ENCODE measurements around the gene N4BP2L2.

DNA sequence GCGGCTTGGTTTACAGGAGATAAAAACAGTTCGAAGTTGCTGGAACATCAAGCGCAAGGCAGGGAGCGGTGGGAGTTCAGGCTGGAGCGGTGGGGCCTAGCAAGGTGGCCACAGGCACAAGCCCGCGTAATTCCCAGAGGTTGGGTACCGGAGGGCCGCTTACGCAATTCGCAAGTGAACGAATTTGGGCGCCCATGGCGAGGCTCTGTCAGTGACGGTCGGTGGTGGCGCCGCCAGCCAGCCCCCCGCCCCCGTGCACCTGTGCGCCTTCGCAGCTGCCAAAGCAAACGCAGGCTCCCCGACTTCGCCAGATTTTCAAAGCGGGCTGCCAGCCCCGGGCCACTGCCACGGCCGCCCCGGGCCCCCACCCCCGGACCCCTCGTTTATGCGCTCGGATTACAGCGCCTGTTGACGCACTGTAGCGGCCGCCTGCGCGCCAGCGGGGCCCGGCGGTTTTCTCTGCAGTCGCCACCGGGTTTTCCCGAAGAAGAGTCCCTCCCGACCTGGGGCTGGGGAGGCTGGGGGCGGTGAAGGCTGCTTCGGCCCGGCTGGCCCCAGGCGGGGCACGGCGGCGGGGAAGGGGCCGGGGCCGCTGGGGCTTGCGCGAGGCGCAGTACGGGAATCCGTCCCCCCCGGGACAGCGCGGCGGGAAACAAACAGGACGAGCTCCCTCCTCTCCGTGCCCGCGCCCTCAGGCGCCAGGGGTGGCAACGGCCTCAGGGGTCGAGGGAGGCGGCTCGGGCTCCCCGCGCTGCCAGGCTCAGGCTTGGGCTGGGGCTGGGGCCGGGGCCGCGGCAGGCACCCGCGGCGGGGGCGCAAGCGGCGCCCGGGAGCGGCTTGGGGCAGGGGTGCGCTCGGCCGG lies 111.4 kb downstream of the N4BP2L2 start:
- TF ChIP-seq, protein P1, sequence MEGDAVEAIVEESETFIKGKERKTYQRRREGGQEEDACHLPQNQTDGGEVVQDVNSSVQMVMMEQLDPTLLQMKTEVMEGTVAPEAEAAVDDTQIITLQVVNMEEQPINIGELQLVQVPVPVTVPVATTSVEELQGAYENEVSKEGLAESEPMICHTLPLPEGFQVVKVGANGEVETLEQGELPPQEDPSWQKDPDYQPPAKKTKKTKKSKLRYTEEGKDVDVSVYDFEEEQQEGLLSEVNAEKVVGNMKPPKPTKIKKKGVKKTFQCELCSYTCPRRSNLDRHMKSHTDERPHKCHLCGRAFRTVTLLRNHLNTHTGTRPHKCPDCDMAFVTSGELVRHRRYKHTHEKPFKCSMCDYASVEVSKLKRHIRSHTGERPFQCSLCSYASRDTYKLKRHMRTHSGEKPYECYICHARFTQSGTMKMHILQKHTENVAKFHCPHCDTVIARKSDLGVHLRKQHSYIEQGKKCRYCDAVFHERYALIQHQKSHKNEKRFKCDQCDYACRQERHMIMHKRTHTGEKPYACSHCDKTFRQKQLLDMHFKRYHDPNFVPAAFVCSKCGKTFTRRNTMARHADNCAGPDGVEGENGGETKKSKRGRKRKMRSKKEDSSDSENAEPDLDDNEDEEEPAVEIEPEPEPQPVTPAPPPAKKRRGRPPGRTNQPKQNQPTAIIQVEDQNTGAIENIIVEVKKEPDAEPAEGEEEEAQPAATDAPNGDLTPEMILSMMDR (IDR thresholded peaks at IDR 0.05) = no peak
- TF ChIP-seq POLR2AphosphoS5 (IDR thresholded peaks at IDR 0.05) (no peak), EP300 (IDR thresholded peaks at IDR 0.05) (no peak), POLR2A (IDR thresholded peaks at IDR 0.05) (no peak)

Measured in stomach (tissue), 4 donors.